Gastrocnemius medialis (tissue), 4 donors: ENCODE measurements around the gene FGFBP1. TPM values are rescaled to one million over a fixed set of nuclear protein-coding genes. Genes with fewer than 3 reads are reported as not detected.

Experiments used
- ATAC-seq, 2 donors: fragments of 150-250 bp; one replicate each; pipeline ENCODE4 v1.9.1; 2016
- DNase-seq, 2 donors: peaks; one replicate each; pipeline ENCODE4 v3.0.0-alpha.2; 2019
- H3K27ac ChIP-seq, 4 donors: fragments of 200-600 bp; sonication (generic); 1 replicate in 1 of 4; 2 replicates in 3 of 4; pipeline ENCODE4 v1.5.1; 2016 to 2018; ENCODE audit warnings: mild to moderate bottlenecking in 2 of 4, moderate library complexity in 1 of 4
- H3K27me3 ChIP-seq, 3 donors: fragments of 200-600 bp; sonication (generic) in 2 of 3; 1 replicate in 1 of 3; 2 replicates in 2 of 3; pipeline versions ENCODE4 v1.5.1 to v1.6.0; 2016 to 2019; ENCODE audit warnings: mild to moderate bottlenecking in 1 of 3, moderate library complexity in 1 of 3
- H3K36me3 ChIP-seq, 2 donors: fragments of 200-600 bp; sonication (generic) in 1 of 2; one replicate each; pipeline ENCODE4 v1.5.1; 2017 to 2018
- H3K4me1 ChIP-seq, 2 donors: fragments of 200-600 bp; sonication (generic) in 1 of 2; one replicate each; pipeline ENCODE4 v1.5.1; 2016 to 2017; ENCODE audit warnings: mild to moderate bottlenecking in 2 of 2
- H3K4me3 ChIP-seq, 4 donors: fragments of 200-600 bp; sonication (generic) in 3 of 4; 1 replicate in 1 of 4; 2 replicates in 3 of 4; pipeline ENCODE4 v1.5.1; 2016 to 2019; ENCODE audit warnings: mild to moderate bottlenecking in 2 of 4
- H3K9me3 ChIP-seq, 3 donors: fragments of 200-600 bp; sonication (generic) in 2 of 3; 1 replicate in 1 of 3; 2 replicates in 2 of 3; pipeline ENCODE4 v1.5.1; 2016 to 2019
- CTCF ChIP-seq, 5 experiments: fragments of 450-650 bp in 3 of 5; fragments of 200-600 bp in 2 of 5; sonication (generic) in 2 of 5; IDR thresholded peaks in 4 of 5; conservative IDR thresholded peaks in 1 of 5; 1 replicate in 4 of 5; 2 replicates in 1 of 5; pipeline ENCODE4 v1.5.1; 2016 to 2019; ENCODE audit warnings: antibody characterized with exemption in 5 of 5, mild to moderate bottlenecking in 3 of 5, moderate library complexity in 3 of 5
- POLR2A ChIP-seq, 2 donors: fragments of 450-650 bp; IDR thresholded peaks; one replicate each; pipeline ENCODE4 v1.6.1; 2017; ENCODE audit warnings: antibody characterized with exemption in 2 of 2, mild to moderate bottlenecking in 2 of 2, moderate library complexity in 2 of 2
- in situ Hi-C, 4 donors: fragments of 200-750 bp; cut with MboI; loops; one replicate each; pipeline versions ENCODE4 v1.15.0 to v1.8.0; 2017; ENCODE audit warnings: low sequenced_read_pairs in 4 of 4
- intact Hi-C: fragments of 100-400 bp; cut with DNase I; formaldehyde crosslinking; loops from one replicate; pipeline ENCODE4 v1.15.1; 2023; ENCODE audit warnings: low total_unique reads
- total RNA-seq, 4 donors: library from RNA; depleted of rRNA; stranded (reverse); fragments of >200 nt; gene quantifications; one replicate each; pipeline versions ENCODE4 v1.1.0 to v1.2.3, GENCODE V29; 2016

FGFBP1 gene
- total RNA-seq, 4 donors from 2014 or later = not detected

- Histone ChIP-seq H3K36me3 (no peaks in the 10 kb centered on the region), H3K27ac (no peak overlapping the region), H3K4me3 (no peak overlapping the region), H3K4me1 (no peaks in the 10 kb centered on the region), H3K9me3 (no peaks in the 10 kb centered on the region), H3K27me3 (no peaks in the 10 kb centered on the region)
- TF ChIP-seq POLR2A (IDR thresholded peaks at IDR 0.05) (no peak), CTCF (IDR thresholded peaks at IDR 0.05 in 4 of 5, conservative IDR thresholded peaks at IDR 0.05 in 1 of 5) (no peak)
- intact Hi-C loops (no loop called here), in situ Hi-C loops (loop anchor here in 3 of 4 donors (5.0 to 25.0 kb wide), 5 partner anchors 69 to 466 kb away; no protein-coding TSS in a partner anchor)
- no peak for ATAC-seq
- DNase-seq = no peak
These were observed 15.1 kb upstream of the FGFBP1 start for GRCh38 chr4:15953625-15954024.

- ATAC-seq (no peak), DNase-seq (no peak)
- intact Hi-C loops (no loop called here), in situ Hi-C loops (loop anchor here in 3 of 4 donors (5.0 to 25.0 kb wide), 5 partner anchors 67 to 464 kb away; no protein-coding TSS in a partner anchor)
- Histone ChIP-seq H3K4me3 (no peak overlapping the region), H3K27me3 (no peaks in the 10 kb centered on the region), H3K36me3 (no peaks in the 10 kb centered on the region), H3K27ac (no peak overlapping the region), H3K9me3 (no peaks in the 10 kb centered on the region), H3K4me1 (no peaks in the 10 kb centered on the region)
- TF ChIP-seq CTCF (IDR thresholded peaks at IDR 0.05 in 4 of 5, conservative IDR thresholded peaks at IDR 0.05 in 1 of 5) (no peak), POLR2A (IDR thresholded peaks at IDR 0.05) (no peak)
These were observed 13.2 kb upstream of the FGFBP1 start for GRCh38 chr4:15951781-15952180.

GRCh38 chr4:15948826-15949225 is 10.3 kb upstream of the FGFBP1 start:
- in situ Hi-C loops = no loop called here
- H3K4me1 ChIP-seq = no peaks in the 10 kb centered on the region
- H3K27ac ChIP-seq = no peak overlapping the region
- H3K4me3 ChIP-seq = no peak overlapping the region
- H3K36me3 ChIP-seq = no peaks in the 10 kb centered on the region
- H3K9me3 ChIP-seq = no peaks in the 10 kb centered on the region
- intact Hi-C loops = no loop called here
- no peaks in the 10 kb centered on the region for H3K27me3 ChIP-seq
- ATAC-seq (no peak), DNase-seq (no peak)
- TF ChIP-seq POLR2A (IDR thresholded peaks at IDR 0.05) (no peak), CTCF (IDR thresholded peaks at IDR 0.05 in 4 of 5, conservative IDR thresholded peaks at IDR 0.05 in 1 of 5) (no peak)

- DNase-seq = no peak
- intact Hi-C loops = no loop called here
- H3K4me3 ChIP-seq = no peak overlapping the region
- in situ Hi-C loops = no loop called here
- no peaks in the 10 kb centered on the region for H3K4me1 ChIP-seq
- no peaks in the 10 kb centered on the region for H3K9me3 ChIP-seq
- H3K36me3 ChIP-seq = no peaks in the 10 kb centered on the region
- H3K27ac ChIP-seq = no peak overlapping the region
- H3K27me3 ChIP-seq = no peaks in the 10 kb centered on the region
- no peak for ATAC-seq
- no peak for TF ChIP-seq CTCF (IDR thresholded peaks at IDR 0.05 in 4 of 5, conservative IDR thresholded peaks at IDR 0.05 in 1 of 5)
- TF ChIP-seq POLR2A (IDR thresholded peaks at IDR 0.05) = no peak
These were observed 9.1 kb upstream of the FGFBP1 start for GRCh38 chr4:15947684-15948083.

GRCh38 chr4:15945516-15945915 is 7.0 kb upstream of the FGFBP1 start:
- ATAC-seq (no peak), DNase-seq (no peak)
- Histone ChIP-seq H3K27me3 (no peaks in the 10 kb centered on the region), H3K9me3 (no peaks in the 10 kb centered on the region), H3K4me1 (no peaks in the 10 kb centered on the region), H3K27ac (no peak overlapping the region), H3K36me3 (no peaks in the 10 kb centered on the region), H3K4me3 (no peak overlapping the region)
- intact Hi-C loops (no loop called here), in situ Hi-C loops (no loop called here)
- TF ChIP-seq POLR2A (IDR thresholded peaks at IDR 0.05) (no peak), CTCF (IDR thresholded peaks at IDR 0.05 in 4 of 5, conservative IDR thresholded peaks at IDR 0.05 in 1 of 5) (no peak)
